Karpas-422 (cell line): ENCODE measurements around the gene PGD. TPM values are rescaled to one million over a fixed set of nuclear protein-coding genes. Genes with fewer than 3 reads are reported as not detected.

Source experiments
- DNase-seq: peaks from one replicate; pipeline ENCODE4 v3.0.0-alpha.2; 2015
- H2AFZ ChIP-seq: fragments of 200-600 bp; sonication (generic); 2 replicates; pipeline ENCODE4 v1.6.1; 2014; ENCODE audit warnings: antibody characterized with exemption, low read length, mixed read lengths
- H3K27ac ChIP-seq: fragments of 200-600 bp; sonication (generic); 2 replicates; pipeline ENCODE4 v1.5.1; 2014; ENCODE audit warnings: mild to moderate bottlenecking, low read length, moderate library complexity
- H3K27me3 ChIP-seq: fragments of 200-600 bp; sonication (generic); 2 replicates; pipeline ENCODE4 v1.6.1; 2014; ENCODE audit warnings: low read length, mixed read lengths
- H3K36me3 ChIP-seq: fragments of 200-600 bp; sonication (generic); 2 replicates; pipeline ENCODE4 v1.6.1; 2014; ENCODE audit warnings: low read length, mixed read lengths; ENCODE audit not compliant: insufficient read depth
- H3K4me1 ChIP-seq: fragments of 200-600 bp; sonication (generic); 2 replicates; pipeline ENCODE4 v1.6.1; 2014; ENCODE audit warnings: mild to moderate bottlenecking, low read length, mixed read lengths
- H3K4me2 ChIP-seq: fragments of 200-600 bp; sonication (generic); 2 replicates; pipeline ENCODE4 v1.6.1; 2014; ENCODE audit warnings: low read length, low read depth, mild to moderate bottlenecking; ENCODE audit not compliant: poor library complexity, severe bottlenecking
- H3K4me3 ChIP-seq: fragments of 200-600 bp; sonication (generic); 2 replicates; pipeline ENCODE4 v1.5.1; 2014; ENCODE audit warnings: mild to moderate bottlenecking, antibody characterized with exemption, low read length, mixed read lengths
- H3K79me2 ChIP-seq: fragments of 200-600 bp; sonication (generic); 2 replicates; pipeline ENCODE4 v1.6.1; 2014; ENCODE audit warnings: mild to moderate bottlenecking, low read length, mixed read lengths
- H3K9ac ChIP-seq: fragments of 200-600 bp; sonication (generic); 2 replicates; pipeline ENCODE4 v1.6.0; 2014; ENCODE audit warnings: low read length
- H3K9me2 ChIP-seq: fragments of 200-600 bp; sonication (generic), shearing (Covaris generic); replicated peaks from 2 replicates; pipeline ENCODE4 v1.6.0; 2014; ENCODE audit warnings: mild to moderate bottlenecking, low read length, moderate library complexity; ENCODE audit not compliant: insufficient read depth
- H3K9me3 ChIP-seq: fragments of 300-700, 200-600 bp; sonication (generic); 2 replicates; pipeline ENCODE4 v1.6.1; 2014; ENCODE audit warnings: low read length, mixed read lengths
- H4K20me1 ChIP-seq: fragments of 200-600 bp; sonication (generic); 2 replicates; pipeline ENCODE4 v1.6.1; 2014; ENCODE audit warnings: mild to moderate bottlenecking, antibody characterized with exemption, low read length, low read depth; ENCODE audit not compliant: insufficient read depth
- total RNA-seq: library from RNA; depleted of rRNA; stranded (reverse); fragments of >200 nt; shearing (Covaris generic); gene quantifications from 2 replicates; pipeline ENCODE4 v1.2.3, GENCODE V29; 2014; ENCODE audit warnings: low replicate concordance

Gene PGD
- total RNA-seq, 1 experiment from 2014 or later, result 65.3 TPM

GRCh38 chr1:10387677-10388386 is 11.0 kb upstream of the PGD start:
- H3K4me1 ChIP-seq, result peaks cover 21% of the 10 kb centered on the region
- H3K9me3 ChIP-seq, result no peaks in the 10 kb centered on the region
- no peaks in the 10 kb centered on the region for H3K36me3 ChIP-seq
- H3K9ac ChIP-seq, result peak overlapping the region; percentile 40
- peak overlapping the region; percentile 64 for H2AFZ ChIP-seq
- peak overlapping the region; percentile 67 for H3K27ac ChIP-seq
- peak overlapping the region; percentile 36; the same call in 1 of the 2 replicates for H3K4me3 ChIP-seq
- H4K20me1 ChIP-seq, result no peaks in the 10 kb centered on the region
- no peaks in the 10 kb centered on the region for H3K9me2 ChIP-seq
- H3K27me3 ChIP-seq, result no peaks in the 10 kb centered on the region
- peak overlapping the region; percentile 63 for H3K4me2 ChIP-seq
- DNase-seq, result peak; percentile 85
- H3K79me2 ChIP-seq, result no peaks in the 10 kb centered on the region

- no peaks in the 10 kb centered on the region for H3K27me3 ChIP-seq
- DNase-seq, result no peak
- H3K9ac ChIP-seq, result peak overlapping the region; percentile 40
- no peaks in the 10 kb centered on the region for H3K36me3 ChIP-seq
- peak overlapping the region; percentile 64 for H2AFZ ChIP-seq
- peak overlapping the region; percentile 67; the same call in 1 of the 2 replicates for H3K27ac ChIP-seq
- no peaks in the 10 kb centered on the region for H3K9me2 ChIP-seq
- no peaks in the 10 kb centered on the region for H4K20me1 ChIP-seq
- no peaks in the 10 kb centered on the region for H3K9me3 ChIP-seq
- peaks cover 21% of the 10 kb centered on the region for H3K4me1 ChIP-seq
- peak overlapping the region; percentile 34; the same call in 1 of the 2 replicates for H3K4me3 ChIP-seq
- no peaks in the 10 kb centered on the region for H3K79me2 ChIP-seq
- peak overlapping the region; percentile 63 for H3K4me2 ChIP-seq
These were observed 10.5 kb upstream of the PGD start for GRCh38 chr1:10388387-10388715.

GRCh38 chr1:10389271-10389973 is 9.4 kb upstream of the PGD start:
- Histone ChIP-seq H3K9ac (no peak overlapping the region), H3K27ac (no peak overlapping the region), H3K4me2 (no peak overlapping the region), H3K79me2 (no peaks in the 10 kb centered on the region), H2AFZ (no peak overlapping the region), H3K9me3 (no peaks in the 10 kb centered on the region), H3K4me3 (no peak overlapping the region), H3K27me3 (no peaks in the 10 kb centered on the region), H3K9me2 (no peaks in the 10 kb centered on the region), H3K4me1 (peaks cover 21% of the 10 kb centered on the region), H3K36me3 (no peaks in the 10 kb centered on the region), H4K20me1 (no peaks in the 10 kb centered on the region)
- DNase-seq, result no peak

DNA sequence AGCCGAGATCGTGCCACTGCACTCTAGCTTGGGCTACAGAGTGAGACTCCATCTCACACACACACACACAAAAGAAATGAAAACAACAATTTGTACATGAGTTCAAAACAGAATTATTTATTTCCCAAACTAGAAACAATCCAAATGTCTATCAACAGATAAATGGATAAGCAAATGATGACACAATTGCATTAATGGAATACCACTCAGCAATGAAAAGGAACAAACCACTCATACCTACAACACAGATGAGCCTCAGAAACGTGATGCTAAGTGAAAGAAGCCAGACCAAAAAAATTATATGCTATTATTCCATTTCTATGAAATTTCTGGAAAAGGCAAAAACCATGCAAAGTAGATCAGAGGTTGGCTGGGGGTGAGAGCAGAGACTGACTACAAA is 2.0 kb upstream of the PGD start:
- no peaks in the 10 kb centered on the region for H3K9me2 ChIP-seq
- no peak overlapping the region for H3K4me3 ChIP-seq
- H3K36me3 ChIP-seq, result peaks cover 7% of the 10 kb centered on the region; the same call in 1 of the 2 replicates
- no peak overlapping the region for H3K4me2 ChIP-seq
- no peaks in the 10 kb centered on the region for H3K27me3 ChIP-seq
- H3K9ac ChIP-seq, result no peak overlapping the region
- H3K79me2 ChIP-seq, result peaks cover 26% of the 10 kb centered on the region
- no peak overlapping the region for H2AFZ ChIP-seq
- peaks cover 8% of the 10 kb centered on the region; the same call in 1 of the 2 replicates for H4K20me1 ChIP-seq
- peaks cover 16% of the 10 kb centered on the region for H3K4me1 ChIP-seq
- no peak overlapping the region for H3K27ac ChIP-seq
- no peaks in the 10 kb centered on the region for H3K9me3 ChIP-seq
- DNase-seq, result no peak

DNA sequence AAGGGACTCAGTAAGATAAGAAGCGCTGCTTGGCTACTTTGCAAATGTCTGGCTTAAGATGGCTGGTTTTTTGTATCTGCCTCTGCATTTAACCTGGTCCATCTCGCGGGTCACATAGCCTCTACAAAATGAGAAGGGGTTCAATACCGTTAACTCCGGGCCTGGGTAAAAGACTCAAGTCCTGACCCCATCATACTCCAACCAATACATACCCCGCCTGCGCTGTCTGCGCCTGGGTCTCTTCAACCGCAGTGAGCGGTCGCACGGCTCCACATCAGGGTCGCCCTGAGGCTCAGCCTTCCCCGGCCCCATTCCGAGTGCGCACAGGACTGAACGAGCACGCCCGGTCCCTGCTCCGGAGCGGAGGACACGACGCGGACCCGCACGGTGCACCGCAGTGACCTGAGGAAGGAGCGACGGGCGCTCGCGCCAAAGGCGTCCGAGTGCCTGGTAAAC is 558 bp upstream of the PGD start:
- Histone ChIP-seq H2AFZ (peak overlapping the region; percentile 76), H3K27ac (peak overlapping the region; percentile 87)

GRCh38 chr1:10399444-10399941 is 629 bp downstream of the PGD start:
- Histone ChIP-seq H3K4me1 (peaks cover 16% of the 10 kb centered on the region), H3K4me3 (peak overlapping the region; percentile 96), H3K9me3 (no peaks in the 10 kb centered on the region), H3K4me2 (peak overlapping the region; percentile 98), H3K79me2 (peaks cover 26% of the 10 kb centered on the region), H3K9ac (peak overlapping the region; percentile 94), H3K36me3 (peaks cover 17% of the 10 kb centered on the region; the same call in 1 of the 2 replicates), H2AFZ (peak overlapping the region; percentile 71; the same call in 1 of the 2 replicates), H4K20me1 (peaks cover 8% of the 10 kb centered on the region; the same call in 1 of the 2 replicates), H3K9me2 (no peaks in the 10 kb centered on the region), H3K27ac (peak overlapping the region; percentile 78), H3K27me3 (no peaks in the 10 kb centered on the region)
- DNase-seq, result no peak

More for the DNA sequence above, 558 bp upstream of the PGD start:
- Histone ChIP-seq H3K4me1 (peaks cover 16% of the 10 kb centered on the region), H4K20me1 (peaks cover 8% of the 10 kb centered on the region; the same call in 1 of the 2 replicates), H3K9ac (peak overlapping the region; percentile 74), H3K27me3 (no peaks in the 10 kb centered on the region), H3K9me3 (no peaks in the 10 kb centered on the region), H3K9me2 (no peaks in the 10 kb centered on the region), H3K79me2 (peaks cover 26% of the 10 kb centered on the region), H3K4me3 (peak overlapping the region; percentile 96), H3K36me3 (peaks cover 7% of the 10 kb centered on the region; the same call in 1 of the 2 replicates), H3K4me2 (peak overlapping the region; percentile 98)
- DNase-seq, result peak; percentile 85

GRCh38 chr1:10400013-10400412 is 1.1 kb downstream of the PGD start:
- Histone ChIP-seq H3K9me2 (no peaks in the 10 kb centered on the region), H3K4me1 (peaks cover 16% of the 10 kb centered on the region), H2AFZ (no peak overlapping the region), H3K9ac (peak overlapping the region; percentile 94), H3K9me3 (no peaks in the 10 kb centered on the region), H4K20me1 (peaks cover 8% of the 10 kb centered on the region; the same call in 1 of the 2 replicates), H3K36me3 (peaks cover 19% of the 10 kb centered on the region; the same call in 1 of the 2 replicates), H3K27me3 (no peaks in the 10 kb centered on the region), H3K4me3 (peak overlapping the region; percentile 96), H3K79me2 (peaks cover 26% of the 10 kb centered on the region), H3K4me2 (peak overlapping the region; percentile 98), H3K27ac (no peak overlapping the region)
- DNase-seq, result peak; percentile 32

DNA sequence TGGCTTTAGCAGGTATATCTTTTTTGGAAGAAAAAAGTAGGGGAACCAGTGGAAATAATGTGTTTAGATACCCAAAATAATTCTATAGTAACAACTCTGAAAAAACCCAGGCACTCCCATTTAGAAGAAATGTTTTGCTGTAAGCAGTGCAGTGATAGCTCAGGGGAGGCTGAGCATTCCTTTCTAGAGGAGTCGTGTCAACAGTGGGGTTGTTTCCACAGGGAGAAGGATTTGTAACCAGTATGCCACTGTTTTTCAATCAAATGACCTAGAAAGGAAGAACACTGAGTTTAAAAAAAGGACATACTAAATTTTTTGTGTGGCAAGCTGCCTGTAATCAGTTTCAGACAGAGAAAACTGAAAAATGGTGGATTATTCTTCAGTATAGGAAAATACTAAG is 2.4 kb downstream of the PGD start:
- Histone ChIP-seq H3K36me3 (peaks cover 21% of the 10 kb centered on the region; the same call in 1 of the 2 replicates), H3K27ac (no peak overlapping the region), H2AFZ (no peak overlapping the region), H4K20me1 (peaks cover 8% of the 10 kb centered on the region; the same call in 1 of the 2 replicates), H3K9me3 (no peaks in the 10 kb centered on the region), H3K9me2 (no peaks in the 10 kb centered on the region), H3K27me3 (no peaks in the 10 kb centered on the region), H3K4me2 (no peak overlapping the region), H3K4me1 (peaks cover 16% of the 10 kb centered on the region), H3K9ac (no peak overlapping the region), H3K79me2 (peaks cover 26% of the 10 kb centered on the region), H3K4me3 (no peak overlapping the region)
- DNase-seq, result peak; percentile 14
